Keratinocyte (primary cell): ENCODE data around the gene POLE2.

Source experiments
- EZH2 ChIP-seq: IDR thresholded peaks from one replicate; pipeline ENCODE4 v1.6.1; 2012; ENCODE audit warnings: inconsistent platforms, mild to moderate bottlenecking, low read length, moderate library complexity
- TF ChIP-seq, protein P1 (sequence below), 3 experiments: IDR thresholded peaks in 1 of 3; conservative IDR thresholded peaks in 1 of 3; optimal IDR thresholded peaks in 1 of 3; 2 replicates in 2 of 3; 3 replicates in 1 of 3; pipeline versions ENCODE3 to v1.5.1; 2011; ENCODE audit warnings: low read length in 3 of 3, mild to moderate bottlenecking in 3 of 3, moderate library complexity in 2 of 3, control low read depth in 1 of 3, inconsistent platforms in 1 of 3; ENCODE audit not compliant: insufficient read depth in 2 of 3; ENCODE audit errors: extremely low read depth in 1 of 3

DNA sequence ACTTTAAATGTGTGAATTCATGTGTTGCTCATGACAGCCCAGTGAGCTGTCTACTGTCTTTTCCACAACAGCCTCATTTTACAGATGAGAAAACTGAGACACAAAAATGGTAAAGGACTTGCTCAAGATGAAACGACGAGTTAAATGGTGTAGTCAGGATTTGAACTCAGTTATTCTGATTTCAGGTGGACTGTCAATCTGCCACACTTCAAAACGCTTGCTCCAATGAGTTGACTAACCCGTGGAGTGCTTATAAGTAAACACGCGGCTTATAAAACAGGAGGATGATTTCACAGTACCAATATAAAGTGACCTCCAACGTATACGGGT, 652 bp upstream of the POLE2 start:
- TF ChIP-seq, protein P1, sequence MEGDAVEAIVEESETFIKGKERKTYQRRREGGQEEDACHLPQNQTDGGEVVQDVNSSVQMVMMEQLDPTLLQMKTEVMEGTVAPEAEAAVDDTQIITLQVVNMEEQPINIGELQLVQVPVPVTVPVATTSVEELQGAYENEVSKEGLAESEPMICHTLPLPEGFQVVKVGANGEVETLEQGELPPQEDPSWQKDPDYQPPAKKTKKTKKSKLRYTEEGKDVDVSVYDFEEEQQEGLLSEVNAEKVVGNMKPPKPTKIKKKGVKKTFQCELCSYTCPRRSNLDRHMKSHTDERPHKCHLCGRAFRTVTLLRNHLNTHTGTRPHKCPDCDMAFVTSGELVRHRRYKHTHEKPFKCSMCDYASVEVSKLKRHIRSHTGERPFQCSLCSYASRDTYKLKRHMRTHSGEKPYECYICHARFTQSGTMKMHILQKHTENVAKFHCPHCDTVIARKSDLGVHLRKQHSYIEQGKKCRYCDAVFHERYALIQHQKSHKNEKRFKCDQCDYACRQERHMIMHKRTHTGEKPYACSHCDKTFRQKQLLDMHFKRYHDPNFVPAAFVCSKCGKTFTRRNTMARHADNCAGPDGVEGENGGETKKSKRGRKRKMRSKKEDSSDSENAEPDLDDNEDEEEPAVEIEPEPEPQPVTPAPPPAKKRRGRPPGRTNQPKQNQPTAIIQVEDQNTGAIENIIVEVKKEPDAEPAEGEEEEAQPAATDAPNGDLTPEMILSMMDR (optimal IDR thresholded peaks at IDR 0.05 in 1 of 3, IDR thresholded peaks at IDR 0.05 in 1 of 3, conservative IDR thresholded peaks at IDR 0.05 in 1 of 3; ENCODE audit: extremely low read depth in 1 of 3, insufficient read depth in 2 of 3, low read length in 3 of 3) = no peak
- no peak for TF ChIP-seq EZH2
